KMS-11 (cell line): Measurements from ENCODE around the gene NPEPL1.

Experiments
- H2AFZ ChIP-seq: fragments of 200-600 bp; sonication (generic); 2 replicates; pipeline ENCODE4 v1.6.1; 2016; ENCODE audit warnings: antibody characterized with exemption, mixed run types, low read depth
- H3K27ac ChIP-seq: fragments of 200-600 bp; sonication (generic); 2 replicates; pipeline ENCODE4 v1.6.1; 2016; ENCODE audit warnings: mild to moderate bottlenecking, mixed run types
- H3K27me3 ChIP-seq: fragments of 200-600 bp; sonication (generic); 2 replicates; pipeline ENCODE4 v1.6.1; 2017; ENCODE audit warnings: mild to moderate bottlenecking, low read depth, mixed run types, moderate library complexity; ENCODE audit not compliant: insufficient read depth
- H3K36me3 ChIP-seq: fragments of 200-600 bp; sonication (generic); 2 replicates; pipeline ENCODE4 v1.6.1; 2017; ENCODE audit warnings: mild to moderate bottlenecking, mixed run types; ENCODE audit not compliant: insufficient read depth
- H3K4me1 ChIP-seq: fragments of 200-600 bp; sonication (generic); 2 replicates; pipeline ENCODE4 v1.6.1; 2016; ENCODE audit warnings: mild to moderate bottlenecking, low read depth, mixed run types; ENCODE audit not compliant: poor library complexity, severe bottlenecking
- H3K4me2 ChIP-seq: fragments of 200-600 bp; sonication (generic); 2 replicates; pipeline ENCODE4 v1.7.0; 2016; ENCODE audit warnings: mild to moderate bottlenecking, mixed run types
- H3K4me3 ChIP-seq: fragments of 200-600 bp; sonication (generic); IDR thresholded peaks from 2 replicates; pipeline ENCODE4 v1.6.1; 2017; ENCODE audit warnings: low read depth, low read length, mixed read lengths; ENCODE audit not compliant: insufficient read depth
- H3K79me2 ChIP-seq: fragments of 200-600 bp; sonication (generic); 2 replicates; pipeline ENCODE4 v1.6.1; 2016; ENCODE audit warnings: low read depth, mixed run types; ENCODE audit not compliant: insufficient read depth
- H3K9ac ChIP-seq: fragments of 200-600 bp; sonication (generic); 2 replicates; pipeline ENCODE4 v1.6.1; 2016; ENCODE audit warnings: mild to moderate bottlenecking, mixed run types
- H4K20me1 ChIP-seq: fragments of 200-600 bp; sonication (generic); 2 replicates; pipeline ENCODE4 v1.6.1; 2016; ENCODE audit warnings: mild to moderate bottlenecking, mixed run types; ENCODE audit not compliant: insufficient read depth
- TF ChIP-seq, protein P1 (sequence below): fragments of 200-600 bp; sonication (generic); conservative IDR thresholded peaks from 2 replicates; pipeline ENCODE4 v1.6.1; 2017; ENCODE audit warnings: low read depth, mild to moderate bottlenecking, antibody characterized with exemption, low read length, moderate library complexity, mixed read lengths

Gene NPEPL1

GRCh38 chr20:58718729-58719128, 26.1 kb downstream of the NPEPL1 start:
- H3K27ac ChIP-seq = no peak overlapping the region
- H3K27me3 ChIP-seq = no peaks in the 10 kb centered on the region; the same call in 1 of the 2 replicates
- no peaks in the 10 kb centered on the region for H3K4me1 ChIP-seq
- TF ChIP-seq, protein P1, sequence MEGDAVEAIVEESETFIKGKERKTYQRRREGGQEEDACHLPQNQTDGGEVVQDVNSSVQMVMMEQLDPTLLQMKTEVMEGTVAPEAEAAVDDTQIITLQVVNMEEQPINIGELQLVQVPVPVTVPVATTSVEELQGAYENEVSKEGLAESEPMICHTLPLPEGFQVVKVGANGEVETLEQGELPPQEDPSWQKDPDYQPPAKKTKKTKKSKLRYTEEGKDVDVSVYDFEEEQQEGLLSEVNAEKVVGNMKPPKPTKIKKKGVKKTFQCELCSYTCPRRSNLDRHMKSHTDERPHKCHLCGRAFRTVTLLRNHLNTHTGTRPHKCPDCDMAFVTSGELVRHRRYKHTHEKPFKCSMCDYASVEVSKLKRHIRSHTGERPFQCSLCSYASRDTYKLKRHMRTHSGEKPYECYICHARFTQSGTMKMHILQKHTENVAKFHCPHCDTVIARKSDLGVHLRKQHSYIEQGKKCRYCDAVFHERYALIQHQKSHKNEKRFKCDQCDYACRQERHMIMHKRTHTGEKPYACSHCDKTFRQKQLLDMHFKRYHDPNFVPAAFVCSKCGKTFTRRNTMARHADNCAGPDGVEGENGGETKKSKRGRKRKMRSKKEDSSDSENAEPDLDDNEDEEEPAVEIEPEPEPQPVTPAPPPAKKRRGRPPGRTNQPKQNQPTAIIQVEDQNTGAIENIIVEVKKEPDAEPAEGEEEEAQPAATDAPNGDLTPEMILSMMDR = no peak
- H3K4me2 ChIP-seq = no peak overlapping the region
- H2AFZ ChIP-seq = no peak overlapping the region
- H4K20me1 ChIP-seq = no peaks in the 10 kb centered on the region
- H3K79me2 ChIP-seq = no peaks in the 10 kb centered on the region
- no peaks in the 10 kb centered on the region for H3K36me3 ChIP-seq
- no peak overlapping the region for H3K9ac ChIP-seq
- H3K4me3 ChIP-seq = no peak overlapping the region

DNA sequence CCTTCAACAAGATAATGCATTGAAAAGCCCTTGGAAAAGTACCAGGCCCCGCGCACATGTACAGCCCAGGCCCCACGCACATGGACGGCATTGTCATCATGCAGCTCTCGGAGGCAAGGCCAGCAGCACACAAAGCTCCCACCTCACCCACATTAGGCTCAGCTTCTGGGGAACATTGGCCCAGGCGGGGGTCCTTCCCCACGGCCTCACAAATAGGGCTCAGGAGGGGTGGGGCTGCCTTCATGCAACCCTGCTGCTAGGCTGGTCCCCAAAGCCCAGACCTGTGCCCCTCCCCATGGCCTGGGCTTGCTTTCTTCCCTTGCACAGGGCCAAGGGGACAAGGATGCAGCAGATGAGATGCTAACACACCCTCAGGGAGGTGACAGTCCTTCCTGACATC, 26.7 kb downstream of the NPEPL1 start:
- TF ChIP-seq, protein P1 = no peak
- no peaks in the 10 kb centered on the region for H3K79me2 ChIP-seq
- H3K4me2 ChIP-seq = no peak overlapping the region

GRCh38 chr20:58719971-58720371, 27.4 kb downstream of the NPEPL1 start:
- H3K4me2 ChIP-seq = no peak overlapping the region
- H3K27me3 ChIP-seq = no peaks in the 10 kb centered on the region; the same call in 1 of the 2 replicates

More for the DNA sequence above, 26.7 kb downstream of the NPEPL1 start:
- Histone ChIP-seq H3K9ac (no peak overlapping the region), H4K20me1 (no peaks in the 10 kb centered on the region), H2AFZ (no peak overlapping the region), H3K27me3 (no peaks in the 10 kb centered on the region; the same call in 1 of the 2 replicates), H3K36me3 (no peaks in the 10 kb centered on the region), H3K4me1 (no peaks in the 10 kb centered on the region), H3K27ac (no peak overlapping the region), H3K4me3 (no peak overlapping the region)

GRCh38 chr20:58720890-58721289, 28.3 kb downstream of the NPEPL1 start:
- Histone ChIP-seq H3K27ac (no peak overlapping the region), H2AFZ (no peak overlapping the region), H3K4me2 (no peak overlapping the region), H3K4me1 (no peaks in the 10 kb centered on the region), H4K20me1 (no peaks in the 10 kb centered on the region), H3K9ac (no peak overlapping the region), H3K4me3 (no peak overlapping the region), H3K36me3 (no peaks in the 10 kb centered on the region), H3K27me3 (no peaks in the 10 kb centered on the region; the same call in 1 of the 2 replicates), H3K79me2 (no peaks in the 10 kb centered on the region)
- TF ChIP-seq, protein P1 = no peak

More at GRCh38 chr20:58719971-58720371, 27.4 kb downstream of the NPEPL1 start:
- Histone ChIP-seq H3K36me3 (no peaks in the 10 kb centered on the region), H4K20me1 (no peaks in the 10 kb centered on the region), H3K9ac (no peak overlapping the region), H3K79me2 (no peaks in the 10 kb centered on the region), H3K4me1 (no peaks in the 10 kb centered on the region), H3K4me3 (no peak overlapping the region), H3K27ac (no peak overlapping the region), H2AFZ (no peak overlapping the region)
- TF ChIP-seq, protein P1 = no peak
